ENCODE data around the gene CEP295NL.
A peak's percentile ranks its signal among the peaks of the same experiment; 100 is the strongest.
"Not testable (repeated sequence)": the region's sequence is repeated elsewhere in the genome, so short reads cannot be mapped to it uniquely, and the experiment has no call there.

CEP295NL gene

DNA sequence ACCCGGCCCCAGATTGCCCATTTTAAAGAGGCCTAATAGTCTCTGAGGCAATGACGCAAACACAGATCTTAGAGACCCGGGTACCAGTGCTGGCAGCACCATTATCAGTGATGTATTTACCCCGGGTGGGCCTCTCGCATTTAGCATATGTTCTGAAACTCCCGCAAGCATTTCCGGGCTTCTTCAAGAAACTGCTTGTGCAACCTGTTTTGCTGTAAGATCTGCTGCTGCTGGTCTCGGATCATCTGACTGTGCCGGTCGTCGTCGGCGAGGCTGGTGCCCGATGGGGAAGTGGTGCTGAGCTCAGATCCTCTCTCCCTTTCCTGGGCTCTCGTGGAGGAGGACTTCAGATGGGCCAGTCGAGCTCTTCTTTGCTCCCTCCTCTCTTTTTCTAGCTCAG is 12.5 kb downstream of the CEP295NL start:
- H3K9me3 ChIP-seq (ENCODE audit: severe bottlenecking) = no peaks in the 10 kb centered on the region
- no peak overlapping the region for H3K27ac ChIP-seq
- TF ChIP-seq, protein P1, sequence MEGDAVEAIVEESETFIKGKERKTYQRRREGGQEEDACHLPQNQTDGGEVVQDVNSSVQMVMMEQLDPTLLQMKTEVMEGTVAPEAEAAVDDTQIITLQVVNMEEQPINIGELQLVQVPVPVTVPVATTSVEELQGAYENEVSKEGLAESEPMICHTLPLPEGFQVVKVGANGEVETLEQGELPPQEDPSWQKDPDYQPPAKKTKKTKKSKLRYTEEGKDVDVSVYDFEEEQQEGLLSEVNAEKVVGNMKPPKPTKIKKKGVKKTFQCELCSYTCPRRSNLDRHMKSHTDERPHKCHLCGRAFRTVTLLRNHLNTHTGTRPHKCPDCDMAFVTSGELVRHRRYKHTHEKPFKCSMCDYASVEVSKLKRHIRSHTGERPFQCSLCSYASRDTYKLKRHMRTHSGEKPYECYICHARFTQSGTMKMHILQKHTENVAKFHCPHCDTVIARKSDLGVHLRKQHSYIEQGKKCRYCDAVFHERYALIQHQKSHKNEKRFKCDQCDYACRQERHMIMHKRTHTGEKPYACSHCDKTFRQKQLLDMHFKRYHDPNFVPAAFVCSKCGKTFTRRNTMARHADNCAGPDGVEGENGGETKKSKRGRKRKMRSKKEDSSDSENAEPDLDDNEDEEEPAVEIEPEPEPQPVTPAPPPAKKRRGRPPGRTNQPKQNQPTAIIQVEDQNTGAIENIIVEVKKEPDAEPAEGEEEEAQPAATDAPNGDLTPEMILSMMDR (IDR thresholded peaks at IDR 0.05; ENCODE audit: low read depth, low read length) = no peak
- H3K36me3 ChIP-seq = peaks cover 17% of the 10 kb centered on the region
- no peaks in the 10 kb centered on the region for H3K27me3 ChIP-seq (ENCODE audit: insufficient read depth, low read depth, severe bottlenecking)
- no peak for DNase-seq
- H3K4me3 ChIP-seq (ENCODE audit: low read depth, low read length) = no peak overlapping the region

DNA sequence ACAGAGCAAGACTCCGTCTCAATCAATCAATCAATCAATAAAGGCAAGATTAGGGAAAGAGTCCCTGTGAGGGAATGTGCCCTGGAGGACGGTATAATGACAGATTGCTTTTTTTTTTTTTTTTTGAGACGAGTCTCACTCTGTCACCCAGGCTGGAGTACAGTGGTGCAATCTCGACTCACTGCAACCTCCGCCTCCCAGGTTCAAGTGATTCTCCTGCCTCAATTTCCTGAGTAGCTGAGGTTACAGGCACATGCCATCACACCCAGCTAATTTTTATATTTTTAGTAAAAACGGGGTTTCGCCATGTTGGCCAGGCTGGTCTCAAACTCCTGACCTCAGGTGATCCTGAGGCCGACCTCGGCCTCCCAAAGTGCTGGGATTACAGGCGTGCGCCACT is 12.9 kb downstream of the CEP295NL start:
- H3K4me3 ChIP-seq (ENCODE audit: low read depth, low read length); H3K9me3 ChIP-seq (ENCODE audit: severe bottlenecking); H3K27me3 ChIP-seq (ENCODE audit: insufficient read depth, low read depth, severe bottlenecking); DNase-seq: not testable (repeated sequence)
- H3K27ac ChIP-seq = peak overlapping the region; percentile 58
- peaks cover 17% of the 10 kb centered on the region for H3K36me3 ChIP-seq

DNA sequence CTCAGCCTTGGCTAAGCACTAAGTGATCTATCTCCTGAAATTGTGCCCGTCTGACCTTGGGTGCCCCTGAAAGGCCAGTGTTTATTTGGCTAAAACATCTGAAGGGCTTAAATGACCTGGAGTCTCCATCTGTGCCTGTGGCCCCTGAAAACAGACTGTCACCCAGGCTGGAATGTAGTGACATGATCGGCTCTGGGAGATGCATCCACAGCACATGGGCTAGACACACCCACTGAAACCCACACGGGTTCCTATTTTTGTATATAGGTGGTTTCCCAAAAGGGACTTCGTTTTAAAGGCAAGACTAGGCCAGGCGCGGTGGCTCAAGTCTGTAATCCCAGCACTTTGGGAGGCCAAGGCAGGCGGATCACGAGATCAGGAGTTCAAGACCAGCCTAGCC is 13.5 kb downstream of the CEP295NL start:
- H3K36me3 ChIP-seq = peaks cover 17% of the 10 kb centered on the region
- TF ChIP-seq, protein P1 (IDR thresholded peaks at IDR 0.05; ENCODE audit: low read depth, low read length) = no peak
- H3K27ac ChIP-seq = peak overlapping the region; percentile 64

DNA sequence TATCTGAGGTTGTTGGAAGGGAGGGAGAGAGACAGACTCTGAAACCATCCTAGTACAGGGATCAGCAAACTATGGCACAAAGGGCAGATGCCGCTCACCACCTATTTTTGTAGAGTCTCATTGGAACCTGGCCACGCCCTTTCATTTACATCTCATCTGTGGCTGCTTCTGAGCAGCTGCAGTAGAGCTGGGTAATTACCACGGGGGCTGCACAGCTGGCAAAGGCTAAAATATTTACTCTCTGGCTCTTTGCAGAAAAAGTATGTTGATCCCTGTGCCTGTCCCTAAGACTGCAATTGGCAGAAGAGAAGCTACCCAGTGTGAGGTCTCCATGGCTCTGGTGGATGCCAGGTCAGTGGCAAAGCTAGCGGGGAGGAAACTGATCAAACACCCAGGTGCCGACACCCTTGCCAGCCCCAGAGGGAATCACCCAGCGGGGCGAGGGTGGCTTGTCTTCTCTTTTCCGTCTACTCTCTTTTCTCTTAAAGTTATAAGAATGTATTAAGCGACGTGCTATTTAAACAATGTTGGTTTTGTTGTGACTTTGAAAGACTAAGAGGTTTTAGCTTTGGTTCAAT is 14.0 kb downstream of the CEP295NL start:
- Histone ChIP-seq H3K27ac (peak overlapping the region; percentile 64), H3K4me3 (ENCODE audit: low read depth, low read length) (peak overlapping the region; percentile 12; the same call in 1 of the 2 replicates), H3K36me3 (peaks cover 17% of the 10 kb centered on the region), H3K27me3 (ENCODE audit: insufficient read depth, low read depth, severe bottlenecking) (no peaks in the 10 kb centered on the region), H3K9me3 (ENCODE audit: severe bottlenecking) (no peaks in the 10 kb centered on the region)
- TF ChIP-seq, protein P1 (IDR thresholded peaks at IDR 0.05; ENCODE audit: low read depth, low read length) = no peak
- DNase-seq = no peak

More for the DNA sequence above, 13.5 kb downstream of the CEP295NL start:
- DNase-seq = peak; percentile 91
- Histone ChIP-seq H3K4me3 (ENCODE audit: low read depth, low read length) (no peak overlapping the region), H3K27me3 (ENCODE audit: insufficient read depth, low read depth, severe bottlenecking) (no peaks in the 10 kb centered on the region), H3K9me3 (ENCODE audit: severe bottlenecking) (no peaks in the 10 kb centered on the region)

DNA sequence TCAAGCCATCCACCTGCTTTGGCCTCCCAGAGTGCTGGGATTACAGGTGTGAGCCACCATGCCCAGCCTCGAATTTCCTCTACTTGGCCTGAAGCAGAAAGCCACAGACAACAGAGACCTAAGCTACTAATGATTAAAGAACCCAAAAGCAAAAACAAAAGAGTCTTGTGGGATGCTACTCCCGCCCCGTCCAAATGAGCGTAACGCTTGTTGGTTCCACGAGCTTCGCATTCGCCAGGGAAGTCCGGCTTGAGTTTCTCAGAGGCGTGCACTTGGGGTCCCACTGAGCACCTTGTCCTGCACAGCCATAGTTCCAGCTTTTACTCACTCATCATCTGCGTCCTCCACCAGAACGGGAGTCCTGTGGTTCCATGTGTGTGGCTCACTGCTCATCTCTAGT is 16.0 kb downstream of the CEP295NL start:
- Histone ChIP-seq H3K27ac (no peak overlapping the region), H3K36me3 (peaks cover 11% of the 10 kb centered on the region; the same call in 1 of the 2 replicates), H3K27me3 (ENCODE audit: insufficient read depth, low read depth, severe bottlenecking) (no peaks in the 10 kb centered on the region), H3K9me3 (ENCODE audit: severe bottlenecking) (no peaks in the 10 kb centered on the region), H3K4me3 (ENCODE audit: low read depth, low read length) (no peak overlapping the region)
- TF ChIP-seq, protein P1 (IDR thresholded peaks at IDR 0.05; ENCODE audit: low read depth, low read length) = no peak
- DNase-seq = no peak

DNA sequence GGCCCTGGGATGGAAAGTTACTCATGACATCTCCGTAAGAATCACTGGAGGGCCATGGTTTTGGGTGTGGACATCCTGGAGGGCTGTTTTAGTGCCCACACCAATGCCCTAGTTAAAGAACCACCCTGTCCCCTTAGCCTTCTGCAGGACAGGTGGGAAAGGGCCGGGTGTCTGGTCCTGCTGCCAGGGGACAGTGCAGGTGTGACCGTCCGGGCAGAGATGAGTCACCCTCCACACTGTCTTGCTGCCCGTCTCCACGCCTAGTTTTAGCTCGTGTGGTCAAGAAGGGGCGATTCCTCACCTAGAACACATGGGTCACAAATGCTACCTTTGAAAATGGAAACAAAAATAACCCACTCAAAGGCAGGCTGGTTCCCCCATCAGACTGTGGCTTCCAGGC is 17.0 kb downstream of the CEP295NL start:
- Histone ChIP-seq H3K27ac (no peak overlapping the region), H3K36me3 (peaks cover 8% of the 10 kb centered on the region), H3K27me3 (ENCODE audit: insufficient read depth, low read depth, severe bottlenecking) (no peaks in the 10 kb centered on the region), H3K9me3 (ENCODE audit: severe bottlenecking) (no peaks in the 10 kb centered on the region), H3K4me3 (ENCODE audit: low read depth, low read length) (no peak overlapping the region)
- DNase-seq = no peak
- TF ChIP-seq, protein P1 (IDR thresholded peaks at IDR 0.05; ENCODE audit: low read depth, low read length) = no peak
